Thymus (tissue), 11 donors: ENCODE data around the gene PRCD. TPM values are rescaled to one million over a fixed set of nuclear protein-coding genes. Genes with fewer than 3 reads are reported as not detected.

Experiments
- DNase-seq, 9 donors: peaks; one replicate each; pipeline ENCODE4 v3.0.0-alpha.2; 2013; ENCODE audit warnings: low spot score in 9 of 9, low read depth in 6 of 9, missing footprints in 1 of 9
- H3K27ac ChIP-seq, 2 donors: one replicate each; pipeline ENCODE4 v1.5.1; 2013; ENCODE audit warnings: control low read depth in 1 of 2, low read depth in 1 of 2, low read length in 1 of 2, mild to moderate bottlenecking in 1 of 2, moderate library complexity in 1 of 2
- H3K27me3 ChIP-seq, 2 donors: one replicate each; pipeline ENCODE4 v1.5.1; 2013; ENCODE audit warnings: low read length in 1 of 2; ENCODE audit not compliant: control insufficient read depth in 2 of 2, insufficient read depth in 1 of 2
- H3K36me3 ChIP-seq, 2 donors: one replicate each; pipeline ENCODE4 v1.5.1; 2013; ENCODE audit warnings: low read length in 1 of 2, mild to moderate bottlenecking in 1 of 2, moderate library complexity in 1 of 2; ENCODE audit not compliant: control insufficient read depth in 2 of 2, insufficient read depth in 2 of 2
- H3K4me1 ChIP-seq, 2 donors: one replicate each; pipeline ENCODE4 v1.5.1; 2013; ENCODE audit warnings: low read length in 2 of 2; ENCODE audit not compliant: control insufficient read depth in 2 of 2, insufficient read depth in 2 of 2
- H3K4me3 ChIP-seq, 2 donors: one replicate each; pipeline ENCODE4 v1.5.1; 2013; ENCODE audit warnings: low read length in 2 of 2, control low read depth in 1 of 2, mild to moderate bottlenecking in 1 of 2
- H3K9me3 ChIP-seq, 2 donors: one replicate each; pipeline ENCODE4 v1.5.1; 2013; ENCODE audit warnings: low read length in 1 of 2, mild to moderate bottlenecking in 1 of 2; ENCODE audit not compliant: control insufficient read depth in 2 of 2, insufficient read depth in 1 of 2
- WGBS: extraction: QIAGEN DNeasy Blood & Tissue Kit; methylation state at CpG from one replicate; pipeline ENCODE4 v1.1.7; 2013; 5-methylcytosine and 5-hydroxymethylcytosine counted together
- polyA plus RNA-seq: library from polyadenylated mRNA; stranded (reverse); fragments of 200-250 nt; gene quantifications from one replicate; pipeline ENCODE4 v1.2.3, GENCODE V29; 2013
- total RNA-seq: library from RNA; stranded (reverse); fragments of 120-200 nt; gene quantifications from one replicate; pipeline ENCODE4 v1.2.4, GENCODE V29; 2013
- donor health status: healthy.

Gene PRCD
- total and polyA plus RNA-seq, 2 donors = 0.47 to 16.8 TPM

GRCh38 chr17:76586741-76587487 is 47.1 kb downstream of the PRCD start:
- peaks cover 42 to 76% of the 10 kb centered on the region in 2 donors for H3K27me3 ChIP-seq
- peaks cover 0 to 10% of the 10 kb centered on the region in 2 donors for H3K9me3 ChIP-seq
- H3K27ac ChIP-seq = no peak overlapping the region
- H3K36me3 ChIP-seq = no peaks in the 10 kb centered on the region
- DNase-seq = no peak
- H3K4me3 ChIP-seq = no peak overlapping the region
- H3K4me1 ChIP-seq = peaks cover 5 to 16% of the 10 kb centered on the region in 2 donors
- WGBS = 44% methylated on average over 17 of the region's 17 CpGs

DNA sequence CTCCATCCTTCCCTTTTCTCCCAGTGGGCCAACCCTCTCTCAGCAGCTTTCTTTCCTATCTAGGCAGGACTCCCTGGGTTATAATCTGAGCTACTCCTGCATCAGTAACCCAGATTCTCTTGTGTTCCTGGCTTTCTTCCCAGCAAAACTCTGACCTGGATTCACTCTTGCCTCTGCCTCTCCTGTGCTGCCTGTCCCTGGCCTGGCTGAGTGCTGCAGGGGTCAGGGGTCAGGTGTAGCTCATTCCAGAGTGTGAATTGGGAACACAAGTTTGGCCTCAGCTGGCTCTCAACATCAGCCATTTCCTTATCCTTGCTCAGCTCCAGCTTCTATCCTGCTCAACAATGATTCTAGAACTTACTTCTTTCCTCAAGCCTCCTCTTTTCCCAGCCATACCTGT is 48.3 kb downstream of the PRCD start:
- H3K27me3 ChIP-seq = peaks cover 39 to 64% of the 10 kb centered on the region in 2 donors
- H3K9me3 ChIP-seq = peaks cover 0 to 10% of the 10 kb centered on the region in 2 donors
- no peak overlapping the region for H3K27ac ChIP-seq
- H3K4me3 ChIP-seq = no peak overlapping the region
- DNase-seq = no peak
- peaks cover 5 to 16% of the 10 kb centered on the region in 2 donors for H3K4me1 ChIP-seq
- no peaks in the 10 kb centered on the region for H3K36me3 ChIP-seq

DNA sequence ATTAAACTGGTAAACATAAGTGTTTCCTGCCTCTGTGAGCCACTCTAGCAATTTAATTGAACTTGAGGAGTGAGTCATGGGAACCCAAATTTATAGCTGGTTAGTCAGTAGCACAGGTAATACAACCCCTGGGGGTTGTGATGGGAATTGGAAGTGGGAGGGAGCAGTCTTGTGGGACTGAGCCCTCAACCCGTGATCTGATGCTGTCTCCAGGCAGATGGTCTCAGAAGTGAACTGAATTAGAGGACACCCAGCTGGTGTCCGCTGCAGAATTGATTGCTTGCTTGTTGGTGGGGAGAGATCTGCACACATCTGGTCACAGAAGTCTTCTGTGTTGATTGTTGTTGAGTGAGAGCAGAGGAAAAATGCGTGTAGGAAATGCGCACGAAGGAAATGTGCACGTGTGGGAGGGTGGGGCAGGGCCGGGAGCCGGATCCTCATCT is 53.6 kb downstream of the PRCD start:
- Histone ChIP-seq H3K36me3 (no peaks in the 10 kb centered on the region), H3K9me3 (no peaks in the 10 kb centered on the region), H3K27ac (no peak overlapping the region), H3K4me3 (no peak overlapping the region), H3K4me1 (peaks cover under 1 to 13% of the 10 kb centered on the region in 2 donors), H3K27me3 (peaks cover 0 to 12% of the 10 kb centered on the region in 2 donors)
- DNase-seq = no peak
- 94% methylated on average over 8 of the region's 8 CpGs for WGBS

DNA sequence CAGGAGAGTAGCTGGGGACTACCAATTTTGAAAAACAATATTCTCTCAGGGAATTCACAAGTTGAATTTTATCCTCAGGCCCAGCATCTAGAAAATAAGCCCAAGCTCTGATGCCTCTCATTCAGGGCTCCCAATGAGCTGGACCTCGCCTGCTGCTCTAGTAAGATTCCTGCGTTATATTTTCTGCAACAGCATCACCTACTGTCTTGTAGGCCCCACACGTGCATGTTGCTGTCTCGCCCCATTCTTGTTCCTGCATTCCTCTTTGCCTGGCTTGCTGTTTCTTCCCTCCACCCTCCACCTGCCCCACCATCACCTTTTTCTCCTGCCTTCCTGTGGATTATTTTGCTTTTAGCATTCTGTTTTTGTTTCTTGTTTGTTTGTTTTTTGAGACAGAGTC is 54.1 kb downstream of the PRCD start:
- DNase-seq = no peak
- no peaks in the 10 kb centered on the region for H3K36me3 ChIP-seq
- peaks cover 6 to 18% of the 10 kb centered on the region in 2 donors for H3K4me1 ChIP-seq
- H3K9me3 ChIP-seq = no peaks in the 10 kb centered on the region
- WGBS = 89% methylated on average over 4 of the region's 4 CpGs
- H3K27me3 ChIP-seq = peaks cover 0 to 6% of the 10 kb centered on the region in 2 donors
- H3K27ac ChIP-seq = no peak overlapping the region
- H3K4me3 ChIP-seq = no peak overlapping the region

DNA sequence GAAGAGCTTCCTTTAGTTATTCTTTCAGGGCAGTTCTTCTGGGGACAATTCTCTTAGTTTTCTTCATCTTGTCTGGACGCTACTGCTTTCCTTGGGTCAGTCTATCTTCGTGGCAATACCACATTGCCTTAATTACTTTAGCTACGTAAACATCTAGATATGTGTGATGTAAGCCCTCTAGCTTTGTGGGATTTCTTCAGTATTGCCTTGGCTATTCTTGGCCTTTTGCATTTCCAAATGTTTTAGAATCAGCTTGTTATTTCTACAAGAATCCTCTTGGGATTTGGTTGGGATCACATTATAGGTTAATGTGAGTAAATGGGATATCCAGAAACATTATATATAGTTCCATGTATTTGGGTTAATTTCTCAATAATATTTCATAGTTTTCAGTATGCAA is 54.8 kb downstream of the PRCD start:
- no peak overlapping the region for H3K4me3 ChIP-seq
- DNase-seq = no peak
- 97% methylated on average over 3 of the region's 3 CpGs for WGBS
- no peaks in the 10 kb centered on the region for H3K9me3 ChIP-seq
- H3K36me3 ChIP-seq = no peaks in the 10 kb centered on the region
- H3K27ac ChIP-seq = no peak overlapping the region
- H3K27me3 ChIP-seq = peaks cover 0 to under 1% of the 10 kb centered on the region in 2 donors
- peaks cover 6 to 18% of the 10 kb centered on the region in 2 donors for H3K4me1 ChIP-seq

Other genes with a start within 250 kb of the PRCD start
- 1.1 TPM for gene QRICH2, start 231.8 kb upstream of the PRCD start, total RNA-seq
- 7.3 TPM for gene QRICH2, start 231.8 kb upstream of the PRCD start, polyA plus RNA-seq
- 17.3 TPM for gene PRPSAP1, start 186.1 kb upstream of the PRCD start, total RNA-seq
- 38.5 TPM for gene PRPSAP1, start 186.1 kb upstream of the PRCD start, polyA plus RNA-seq
- 5.9 TPM for gene SPHK1, start 155.4 kb upstream of the PRCD start, total RNA-seq
- 35.2 TPM for gene SPHK1, start 155.4 kb upstream of the PRCD start, polyA plus RNA-seq
- gene UBE2O, start 86.9 kb upstream of the PRCD start, total RNA-seq = 8.8 TPM
- gene UBE2O, start 86.9 kb upstream of the PRCD start, polyA plus RNA-seq = 11.1 TPM
- not detected for gene AANAT, start 72.4 kb upstream of the PRCD start, total RNA-seq
- gene AANAT, start 72.4 kb upstream of the PRCD start, polyA plus RNA-seq = 0.14 TPM
- 5.9 TPM for gene RHBDF2, start 38.6 kb upstream of the PRCD start, total RNA-seq
- 20.6 TPM for gene RHBDF2, start 38.6 kb upstream of the PRCD start, polyA plus RNA-seq
- gene CYGB, start 2.3 kb upstream of the PRCD start, total RNA-seq = 1.6 TPM
- 12.1 TPM for gene CYGB, start 2.3 kb upstream of the PRCD start, polyA plus RNA-seq
- gene ST6GALNAC2, start 45.8 kb downstream of the PRCD start, total RNA-seq = 0.76 TPM
- gene ST6GALNAC2, start 45.8 kb downstream of the PRCD start, polyA plus RNA-seq = 4.3 TPM
- 1.4 TPM for gene ST6GALNAC1, start 103.7 kb downstream of the PRCD start, total RNA-seq
- 1.6 TPM for gene ST6GALNAC1, start 103.7 kb downstream of the PRCD start, polyA plus RNA-seq
- gene MXRA7, start 170.9 kb downstream of the PRCD start, total RNA-seq = 24.6 TPM
- 47.1 TPM for gene MXRA7, start 170.9 kb downstream of the PRCD start, polyA plus RNA-seq
- gene JMJD6, start 186.6 kb downstream of the PRCD start, total RNA-seq = 14.4 TPM
- 31.9 TPM for gene JMJD6, start 186.6 kb downstream of the PRCD start, polyA plus RNA-seq
- 38.3 TPM for gene METTL23, start 186.8 kb downstream of the PRCD start, total RNA-seq
- 70.1 TPM for gene METTL23, start 186.8 kb downstream of the PRCD start, polyA plus RNA-seq
- gene SRSF2, start 197.3 kb downstream of the PRCD start, total RNA-seq = 245 TPM
- 225 TPM for gene SRSF2, start 197.3 kb downstream of the PRCD start, polyA plus RNA-seq
- 16.8 TPM for gene MFSD11, start 198.1 kb downstream of the PRCD start, total RNA-seq
- gene MFSD11, start 198.1 kb downstream of the PRCD start, polyA plus RNA-seq = 17.3 TPM